ENCODE measurements around the gene PPP1R11.

DNA sequence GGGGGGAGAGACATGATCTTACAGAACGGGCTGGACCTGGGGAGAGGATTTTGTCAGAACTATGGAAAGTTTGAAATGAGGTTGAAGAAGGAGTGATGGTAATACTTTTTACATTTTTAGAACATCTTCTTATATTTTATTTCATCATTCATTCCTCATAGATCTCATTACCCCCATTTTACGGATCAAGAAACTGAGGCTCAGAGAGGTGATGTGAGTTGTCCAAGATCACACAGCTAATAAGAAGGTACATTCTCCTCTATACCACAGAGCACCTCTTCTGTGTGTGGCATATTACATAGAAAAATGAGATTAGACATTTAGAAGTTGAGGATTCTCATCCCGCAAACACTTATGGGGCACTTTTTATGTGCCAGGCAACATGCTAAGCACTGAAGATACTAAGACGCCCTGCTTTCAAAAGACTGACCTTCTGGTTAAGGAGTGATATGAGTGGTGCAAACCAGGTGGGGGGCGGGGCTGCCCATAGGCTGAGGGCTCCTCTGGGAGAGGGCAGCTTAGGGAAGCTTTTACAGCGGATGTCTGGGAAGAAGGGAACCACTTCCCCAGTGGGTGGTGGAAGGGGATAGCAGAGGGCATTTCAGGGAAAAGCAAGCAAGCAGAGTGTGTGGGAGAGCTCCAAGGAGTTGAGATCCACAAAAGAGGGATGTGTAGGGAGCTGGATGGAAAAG is 26.0 kb downstream of the PPP1R11 start:
- no peak for TF ChIP-seq CTCF (IDR thresholded peaks at IDR 0.05)
- TF ChIP-seq POLR2A (IDR thresholded peaks at IDR 0.05): no peak
- no peak for TF ChIP-seq EP300 (IDR thresholded peaks at IDR 0.05; ENCODE audit: low read depth)
